K562 (cell line): ENCODE measurements around the gene ATP5PB. TPM values are rescaled to one million over a fixed set of nuclear protein-coding genes. Genes with fewer than 3 reads are reported as not detected.
A peak's percentile ranks its signal among the peaks of the same experiment; 100 is the strongest.

Source experiments
- ATF4 ChIP-seq: fragments of 450-650 bp; formaldehyde crosslinking; IDR thresholded peaks from 2 replicates; pipeline ENCODE4 v1.4.0; 2022; ENCODE audit warnings: mild to moderate bottlenecking, moderate library complexity
- CBFA2T3 ChIP-seq: fragments of 450-650 bp; IDR thresholded peaks from 2 replicates; pipeline ENCODE4 v1.6.1; 2017
- CREB1 ChIP-seq, 2 experiments: sonication (generic) in 1 of 2; formaldehyde crosslinking in 1 of 2; IDR thresholded peaks; 2 replicates each; pipeline versions ENCODE4 v1.6.1 to v1.8.0; 2012 to 2022; ENCODE audit warnings: inconsistent platforms in 1 of 2, mild to moderate bottlenecking in 1 of 2, missing genetic modification reagents in 1 of 2, moderate library complexity in 1 of 2
- CTCF ChIP-seq, 3 experiments: IDR thresholded peaks in 2 of 3; conservative IDR thresholded peaks in 1 of 3; 2 replicates each; pipeline ENCODE4 v1.5.1; 2011 to 2012; ENCODE audit warnings: low read length in 3 of 3, mild to moderate bottlenecking in 3 of 3, control low read depth in 2 of 3, improper control_type of control experiment in 1 of 3, inconsistent platforms in 1 of 3, low read depth in 1 of 3, mixed read lengths in 1 of 3, moderate library complexity in 1 of 3; ENCODE audit not compliant: insufficient read depth in 2 of 3
- ELF4 ChIP-seq: fragments of 450-650 bp; formaldehyde crosslinking; IDR thresholded peaks from 2 replicates; pipeline ENCODE4 v1.4.0; 2022; ENCODE audit warnings: missing genetic modification characterization
- HDAC1 ChIP-seq, 2 experiments: fragments of 450-650 bp; IDR thresholded peaks; 2 replicates each; pipeline ENCODE4 v1.6.1; 2016 to 2017; ENCODE audit warnings: inconsistent platforms in 1 of 2, mild to moderate bottlenecking in 1 of 2, moderate library complexity in 1 of 2
- IRF2 ChIP-seq: sonication (generic); formaldehyde crosslinking; IDR thresholded peaks from 2 replicates; pipeline ENCODE4 v1.8.1; 2022; ENCODE audit warnings: mild to moderate bottlenecking, missing genetic modification reagents
- MAZ ChIP-seq, 2 experiments: fragments of 450-650 bp in 1 of 2; sonication (generic) in 1 of 2; formaldehyde crosslinking; IDR thresholded peaks in 1 of 2; conservative IDR thresholded peaks in 1 of 2; 2 replicates each; pipeline versions ENCODE4 v1.4.0 to v1.5.0; 2020; ENCODE audit warnings: mild to moderate bottlenecking in 1 of 2, missing genetic modification reagents in 1 of 2
- MYBL2 ChIP-seq, 2 experiments: fragments of 450-650 bp in 1 of 2; sonication (generic) in 1 of 2; formaldehyde crosslinking in 1 of 2; IDR thresholded peaks; 2 replicates each; pipeline versions ENCODE4 v1.6.1 to v1.8.1; 2017 to 2022; ENCODE audit warnings: borderline replicate concordance in 1 of 2, inconsistent platforms in 1 of 2, low read depth in 1 of 2, mild to moderate bottlenecking in 1 of 2, missing genetic modification reagents in 1 of 2, moderate library complexity in 1 of 2
- PHTF2 ChIP-seq: fragments of 250-450 bp; sonication (Bioruptor Pico); IDR thresholded peaks from 2 replicates; pipeline ENCODE4 v1.5.0; 2021; ENCODE audit warnings: mild to moderate bottlenecking
- PPARD ChIP-seq: fragments of 250-450 bp; sonication (Bioruptor Pico); IDR thresholded peaks from 2 replicates; pipeline ENCODE4 v1.8.0; 2022; ENCODE audit warnings: inconsistent platforms, mild to moderate bottlenecking, moderate library complexity
- SMARCA5 ChIP-seq: fragments of 450-650 bp; IDR thresholded peaks from 2 replicates; pipeline ENCODE4 v1.6.1; 2016
- STAT6 ChIP-seq: sonication (generic); formaldehyde crosslinking; IDR thresholded peaks from 2 replicates; pipeline ENCODE4 v1.8.1; 2023; ENCODE audit warnings: mild to moderate bottlenecking, missing genetic modification reagents
- ZNF12 ChIP-seq: sonication (generic); formaldehyde crosslinking; IDR thresholded peaks from 2 replicates; pipeline ENCODE4 v1.4.0; 2020; ENCODE audit warnings: mild to moderate bottlenecking, missing genetic modification reagents
- ZNF134 ChIP-seq: fragments of 250-450 bp; sonication (Bioruptor Pico); conservative IDR thresholded peaks from 2 replicates; pipeline ENCODE4 v1.4.0; 2020
- ZNF224 ChIP-seq: sonication (generic); formaldehyde crosslinking; IDR thresholded peaks from 2 replicates; pipeline ENCODE4 v1.8.0; 2022; ENCODE audit warnings: mild to moderate bottlenecking, missing genetic modification reagents
- ZNF24 ChIP-seq: fragments of 450-650 bp; IDR thresholded peaks from 2 replicates; pipeline ENCODE4 v1.6.1; 2016
- ZNF398 ChIP-seq: fragments of 250-450 bp; sonication (Bioruptor Pico); IDR thresholded peaks from 2 replicates; pipeline ENCODE4 v1.8.0; 2021; ENCODE audit warnings: moderate library complexity, mild to moderate bottlenecking, inconsistent platforms
- ZNF696 ChIP-seq: fragments of 250-450 bp; sonication (Bioruptor Pico); conservative IDR thresholded peaks from 2 replicates; pipeline ENCODE4 v1.4.0; 2020; ENCODE audit warnings: mild to moderate bottlenecking, moderate library complexity
- polyA plus RNA-seq, 8 experiments: library from polyadenylated mRNA; depleted of rRNA in 4 of 8; stranded (reverse) in 5 of 8; unstranded in 3 of 8; fragments of >200 nt; fragmentation: Nextera tagmentation in 2 of 8; fragmentation: Illumina TruSeq in 1 of 8; extraction: Ambion mirVana in 2 of 8; extraction: Trizol in 1 of 8; gene quantifications; 2 replicates each; pipeline versions ENCODE4 v1.2.1 to v1.2.3, GENCODE V29; 2011 to 2014; ENCODE audit warnings: inconsistent platforms in 1 of 8, missing spikeins in 1 of 8
- total RNA-seq, 7 experiments: library from RNA; depleted of rRNA in 6 of 7; stranded (reverse); fragments of >200 nt in 6 of 7; fragmentation: Illumina TruSeq in 2 of 7; extraction: Trizol in 2 of 7; gene quantifications; 2 replicates each; pipeline versions ENCODE4 v1.2.1 to v1.2.3, GENCODE V29; 2011 to 2021; ENCODE audit warnings: low replicate concordance in 1 of 7

The ATP5PB gene
- total and polyA plus RNA-seq, 9 of the 15 experiments (the other 6 are each of a cell fraction or from before 2014, with no cell fraction given): 651 to 2,735 (median 1,061) TPM

GRCh38 chr1:111467865-111468716 lies 18.8 kb downstream of the ATP5PB start (continued):
- TF ChIP-seq STAT6 (CRISPR knock-in tag) (no peak), ELF4 (peak; percentile 54; the same call in 1 of the 2 replicates), MYBL2 (IDR thresholded peaks at IDR 0.05; ENCODE audit: low read depth) (no peak), MYBL2 (CRISPR knock-in tag; IDR thresholded peaks at IDR 0.05; ENCODE audit: borderline replicate concordance) (no peak), ZNF134 (no peak; the same call in 1 of the 2 replicates), CBFA2T3 (peak; percentile 32), ZNF224 (CRISPR knock-in tag) (no peak), MAZ (CRISPR knock-in tag; conservative IDR thresholded peaks at IDR 0.05 in 1 of 2, IDR thresholded peaks at IDR 0.05 in 1 of 2) (peak in 1 of 2 experiments; percentile 67; a peak in 2 of 4 replicates), IRF2 (no peak), CREB1 (IDR thresholded peaks at IDR 0.05) (no peak), CREB1 (CRISPR knock-in tag; IDR thresholded peaks at IDR 0.05) (no peak), HDAC1 (IDR thresholded peaks at IDR 0.05) (peak in 1 of 2 experiments; percentile 53; a peak in 2 of 4 replicates), PHTF2 (CRISPR knock-in tag) (no peak), ZNF398 (CRISPR knock-in tag) (no peak), ZNF696 (CRISPR knock-in tag) (no peak), ZNF24 (no peak), ATF4 (CRISPR knock-in tag) (0 out of 2 replicates have a peak, but pooled peaks have one; percentile 23), ZNF12 (no peak), CTCF (IDR thresholded peaks at IDR 0.05 in 2 of 3, conservative IDR thresholded peaks at IDR 0.05 in 1 of 3; ENCODE audit: insufficient read depth in 2 of 3, low read depth in 1 of 3, low read length in 3 of 3) (0 out of 6 replicates have a peak, but pooled peaks of 1 of the 3 experiments have one; percentile 14), SMARCA5 (no peak), PPARD (CRISPR knock-in tag) (no peak)
